ENCODE data around the gene RABIF. TPM values are rescaled to one million over a fixed set of nuclear protein-coding genes. Genes with fewer than 3 reads are reported as not detected.

The RABIF gene
- total RNA-seq, 1 experiment from 2014 or later: 13.5 TPM

- no peak for DNase-seq (ENCODE audit: extremely low read depth, low read depth)
Observed at GRCh38 chr1:202879128-202879527, 9.8 kb downstream of the RABIF start.

GRCh38 chr1:202873026-202873425 is 15.9 kb downstream of the RABIF start:
- DNase-seq (ENCODE audit: extremely low read depth, low read depth): no peak

GRCh38 chr1:202871367-202871766 is 17.6 kb downstream of the RABIF start:
- DNase-seq (ENCODE audit: extremely low read depth, low read depth): no peak

- no peak for DNase-seq (ENCODE audit: extremely low read depth, low read depth)
Observed at GRCh38 chr1:202862679-202863560, 26.0 kb downstream of the RABIF start.

GRCh38 chr1:202861420-202862132 is 27.4 kb downstream of the RABIF start:
- peak; percentile 89 for DNase-seq (ENCODE audit: extremely low read depth, low read depth)

- DNase-seq (ENCODE audit: extremely low read depth, low read depth): no peak
Observed at GRCh38 chr1:202860744-202861419, 28.1 kb downstream of the RABIF start.

- no peak for DNase-seq (ENCODE audit: extremely low read depth, low read depth)
Observed at GRCh38 chr1:202858789-202859414, 30.0 kb downstream of the RABIF start.

- no peak for DNase-seq (ENCODE audit: extremely low read depth, low read depth)
Observed at GRCh38 chr1:202858331-202858730, 30.6 kb downstream of the RABIF start.

- no peak for DNase-seq (ENCODE audit: extremely low read depth, low read depth)
Observed at GRCh38 chr1:202857136-202857610, 31.8 kb downstream of the RABIF start.

- no peak for DNase-seq (ENCODE audit: extremely low read depth, low read depth)
Observed at GRCh38 chr1:202856014-202856413, 32.9 kb downstream of the RABIF start.

- no peak for DNase-seq (ENCODE audit: extremely low read depth, low read depth)
Observed at GRCh38 chr1:202854787-202855186, 34.2 kb downstream of the RABIF start.

GRCh38 chr1:202852163-202852904 is 36.6 kb downstream of the RABIF start:
- peak; percentile 65 for DNase-seq (ENCODE audit: extremely low read depth, low read depth)

- DNase-seq (ENCODE audit: extremely low read depth, low read depth): no peak
Observed at GRCh38 chr1:202850593-202851362, 38.2 kb downstream of the RABIF start.

- DNase-seq (ENCODE audit: extremely low read depth, low read depth): no peak
Observed at GRCh38 chr1:202848191-202848542, 40.8 kb downstream of the RABIF start.

- no peak for DNase-seq (ENCODE audit: extremely low read depth, low read depth)
Observed at GRCh38 chr1:202844935-202845334, 44.0 kb downstream of the RABIF start.

GRCh38 chr1:202844259-202844658 is 44.7 kb downstream of the RABIF start:
- no peak for DNase-seq (ENCODE audit: extremely low read depth, low read depth)

GRCh38 chr1:202843081-202843480 is 45.9 kb downstream of the RABIF start:
- no peak for DNase-seq (ENCODE audit: extremely low read depth, low read depth)

- DNase-seq (ENCODE audit: extremely low read depth, low read depth): no peak
Observed at GRCh38 chr1:202837746-202838262, 51.1 kb downstream of the RABIF start.
